ENCODE results near the gene RTEL1.

DNA sequence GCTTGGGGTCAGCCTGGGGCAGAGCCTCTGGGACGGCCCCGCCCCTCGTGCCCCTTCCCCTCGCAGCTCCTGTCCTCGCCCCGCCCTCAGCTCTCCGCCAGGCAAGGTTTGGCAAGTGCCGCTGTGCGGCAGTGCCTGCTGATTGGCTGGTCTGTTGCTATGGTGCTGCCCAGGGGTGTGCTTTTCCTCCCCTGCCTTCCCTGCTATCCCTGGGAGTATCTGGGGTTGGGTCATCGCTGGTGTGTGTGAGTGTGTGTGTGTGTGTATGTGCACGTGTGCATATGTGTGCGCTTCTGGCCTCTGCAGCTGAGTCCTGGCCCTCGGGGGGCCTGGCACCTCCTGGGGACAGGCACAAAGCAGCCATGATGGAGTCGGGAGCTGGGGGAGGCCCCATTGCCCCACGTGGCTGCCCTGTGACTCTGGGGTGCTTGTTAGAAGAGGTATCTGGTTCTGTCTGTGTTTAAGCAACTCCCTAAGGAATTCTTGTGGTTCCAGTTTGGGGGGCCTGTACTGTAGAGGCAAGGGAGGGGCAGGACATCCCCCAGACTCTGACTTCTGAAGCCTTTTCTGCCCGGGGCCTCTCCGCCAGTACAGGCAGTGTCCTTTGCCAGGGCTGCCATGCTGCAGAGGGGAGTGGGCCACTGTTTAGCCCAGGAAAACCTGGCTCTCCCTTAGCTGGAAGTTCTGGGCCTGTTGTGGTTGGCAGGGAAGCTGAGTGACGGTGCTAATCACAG is 6.9 kb downstream of the RTEL1 start:
- TF ChIP-seq, protein P1, sequence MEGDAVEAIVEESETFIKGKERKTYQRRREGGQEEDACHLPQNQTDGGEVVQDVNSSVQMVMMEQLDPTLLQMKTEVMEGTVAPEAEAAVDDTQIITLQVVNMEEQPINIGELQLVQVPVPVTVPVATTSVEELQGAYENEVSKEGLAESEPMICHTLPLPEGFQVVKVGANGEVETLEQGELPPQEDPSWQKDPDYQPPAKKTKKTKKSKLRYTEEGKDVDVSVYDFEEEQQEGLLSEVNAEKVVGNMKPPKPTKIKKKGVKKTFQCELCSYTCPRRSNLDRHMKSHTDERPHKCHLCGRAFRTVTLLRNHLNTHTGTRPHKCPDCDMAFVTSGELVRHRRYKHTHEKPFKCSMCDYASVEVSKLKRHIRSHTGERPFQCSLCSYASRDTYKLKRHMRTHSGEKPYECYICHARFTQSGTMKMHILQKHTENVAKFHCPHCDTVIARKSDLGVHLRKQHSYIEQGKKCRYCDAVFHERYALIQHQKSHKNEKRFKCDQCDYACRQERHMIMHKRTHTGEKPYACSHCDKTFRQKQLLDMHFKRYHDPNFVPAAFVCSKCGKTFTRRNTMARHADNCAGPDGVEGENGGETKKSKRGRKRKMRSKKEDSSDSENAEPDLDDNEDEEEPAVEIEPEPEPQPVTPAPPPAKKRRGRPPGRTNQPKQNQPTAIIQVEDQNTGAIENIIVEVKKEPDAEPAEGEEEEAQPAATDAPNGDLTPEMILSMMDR (IDR thresholded peaks at IDR 0.05; ENCODE audit: poor library complexity): no peak
- TF ChIP-seq EZH2 (IDR thresholded peaks at IDR 0.05; ENCODE audit: borderline replicate concordance): no peak
- TF ChIP-seq EZH2phosphoT487 (IDR thresholded peaks at IDR 0.05; ENCODE audit: low read depth, severe bottlenecking, unreplicated experiment): no peak
